Measurements from ENCODE around the gene SDHA. TPM values are rescaled to one million over a fixed set of nuclear protein-coding genes. Genes with fewer than 3 reads are reported as not detected.
"Not testable (repeated sequence)": the region's sequence is repeated elsewhere in the genome, so short reads cannot be mapped to it uniquely, and the experiment has no call there.

Gene SDHA
- total RNA-seq, 1 donor: 92.6 TPM

- H3K4me3 ChIP-seq (ENCODE audit: low read depth, low read length): no peak overlapping the region
- no peak for TF ChIP-seq CTCF (IDR thresholded peaks at IDR 0.05; ENCODE audit: insufficient read depth, low read length)
- no peak for DNase-seq (ENCODE audit: low read depth)
These were observed 5.7 kb downstream of the SDHA start for GRCh38 chr5:223791-224190.

GRCh38 chr5:225334-225733 is 7.2 kb downstream of the SDHA start:
- TF ChIP-seq CTCF (IDR thresholded peaks at IDR 0.05; ENCODE audit: insufficient read depth, low read length): no peak
- no peak overlapping the region for H3K4me3 ChIP-seq (ENCODE audit: low read depth, low read length)
- no peak for DNase-seq (ENCODE audit: low read depth)

DNA sequence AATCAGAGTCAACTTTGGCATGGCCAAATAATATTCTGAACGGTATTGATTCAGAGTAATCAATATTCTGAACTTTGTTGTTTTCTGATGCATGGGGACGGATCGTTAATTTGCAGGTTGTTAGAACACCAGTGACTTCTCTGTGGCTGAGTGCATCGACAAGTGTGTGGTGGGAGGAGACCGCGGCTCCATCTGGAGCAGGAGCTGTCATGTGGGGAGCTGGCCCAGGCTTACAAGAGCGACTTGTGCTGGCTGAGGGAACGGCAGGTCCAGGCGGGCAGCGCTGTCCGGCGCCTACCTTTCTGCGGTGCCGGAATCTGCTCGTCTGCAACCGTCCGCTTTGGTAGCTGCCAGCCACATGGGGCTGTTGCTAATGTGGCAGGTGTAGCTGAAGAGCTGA is 9.3 kb downstream of the SDHA start:
- DNase-seq (ENCODE audit: low read depth); H3K4me3 ChIP-seq (ENCODE audit: low read depth, low read length): not testable (repeated sequence)

DNA sequence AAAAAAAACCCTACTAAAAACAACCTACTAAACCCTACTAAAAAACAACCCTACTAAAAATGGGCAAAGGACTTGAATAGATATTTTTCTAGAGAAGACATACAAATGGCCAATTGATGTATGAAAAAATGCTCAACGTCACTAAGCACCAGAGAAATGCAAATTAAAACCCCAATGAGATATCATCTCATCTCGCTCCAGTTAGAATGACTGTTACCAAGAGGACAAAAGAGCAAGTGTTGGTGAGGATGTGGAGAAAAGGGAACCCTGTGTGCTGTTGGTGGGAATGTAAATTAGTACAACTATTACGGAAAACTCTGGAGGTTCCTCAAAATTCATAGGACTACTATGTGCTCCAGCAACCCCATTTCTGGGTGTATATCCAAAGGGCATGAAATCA is 10.8 kb downstream of the SDHA start:
- H3K4me3 ChIP-seq (ENCODE audit: low read depth, low read length): no peak overlapping the region
- DNase-seq (ENCODE audit: low read depth): no peak
- no peak for TF ChIP-seq CTCF (IDR thresholded peaks at IDR 0.05; ENCODE audit: insufficient read depth, low read length)

GRCh38 chr5:230711-231110 is 12.6 kb downstream of the SDHA start:
- TF ChIP-seq CTCF (IDR thresholded peaks at IDR 0.05; ENCODE audit: insufficient read depth, low read length): no peak
- no peak for DNase-seq (ENCODE audit: low read depth)
- no peak overlapping the region for H3K4me3 ChIP-seq (ENCODE audit: low read depth, low read length)

DNA sequence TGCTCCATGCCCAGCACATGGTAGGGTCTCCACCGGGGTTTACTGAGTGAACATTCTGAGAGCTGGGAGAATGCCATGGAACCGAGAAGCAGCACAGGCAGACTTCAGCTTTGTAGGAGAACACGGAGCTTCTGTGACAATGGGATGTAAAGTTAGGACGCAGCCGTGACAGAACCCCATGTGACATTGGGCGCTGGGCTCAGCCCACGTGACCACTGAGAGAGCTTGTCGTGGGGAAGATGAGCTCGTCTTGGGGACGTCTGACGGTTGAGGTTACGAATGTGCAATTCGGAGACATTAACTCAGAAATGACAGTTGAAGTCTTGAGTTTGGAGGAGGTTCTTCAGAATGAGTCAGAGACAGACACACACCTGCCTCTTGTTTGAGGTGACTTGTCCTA is 13.5 kb downstream of the SDHA start:
- H3K4me3 ChIP-seq (ENCODE audit: low read depth, low read length): no peak overlapping the region
- no peak for TF ChIP-seq CTCF (IDR thresholded peaks at IDR 0.05; ENCODE audit: insufficient read depth, low read length)
- no peak for DNase-seq (ENCODE audit: low read depth)

GRCh38 chr5:233426-233825 is 15.3 kb downstream of the SDHA start:
- not testable (repeated sequence) for DNase-seq (ENCODE audit: low read depth); H3K4me3 ChIP-seq (ENCODE audit: low read depth, low read length)

DNA sequence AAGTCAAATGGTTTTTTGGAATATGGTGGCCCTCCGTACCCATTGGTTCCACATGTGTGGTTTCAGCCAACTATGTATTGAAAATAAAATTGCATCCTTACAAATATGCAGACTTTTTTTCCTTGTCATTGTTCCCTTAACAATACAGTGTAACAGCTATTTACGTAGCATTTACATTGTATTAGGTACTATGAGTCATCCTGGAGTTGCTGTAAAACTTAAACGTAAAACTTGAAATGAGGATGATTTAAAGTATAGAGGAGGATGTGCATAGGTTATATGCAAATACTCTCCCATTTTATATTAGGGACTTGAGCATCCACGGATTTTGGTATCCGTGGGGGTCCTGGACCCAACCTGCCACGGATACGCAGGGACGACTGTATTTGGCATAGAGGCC is 16.3 kb downstream of the SDHA start:
- no peak for DNase-seq (ENCODE audit: low read depth)
- H3K4me3 ChIP-seq (ENCODE audit: low read depth, low read length): no peak overlapping the region
- TF ChIP-seq CTCF (IDR thresholded peaks at IDR 0.05; ENCODE audit: insufficient read depth, low read length): no peak

GRCh38 chr5:235527-235926 is 17.4 kb downstream of the SDHA start:
- DNase-seq (ENCODE audit: low read depth); H3K4me3 ChIP-seq (ENCODE audit: low read depth, low read length): not testable (repeated sequence)

- DNase-seq (ENCODE audit: low read depth): not testable (repeated sequence)
These were observed 19.8 kb downstream of the SDHA start for GRCh38 chr5:237931-238330.

GRCh38 chr5:240550-240949 is 22.4 kb downstream of the SDHA start:
- DNase-seq (ENCODE audit: low read depth); H3K4me3 ChIP-seq (ENCODE audit: low read depth, low read length): not testable (repeated sequence)

More at GRCh38 chr5:237931-238330, 19.8 kb downstream of the SDHA start:
- H3K4me3 ChIP-seq (ENCODE audit: low read depth, low read length): not testable (repeated sequence)

- DNase-seq (ENCODE audit: low read depth): not testable (repeated sequence)
These were observed 23.0 kb downstream of the SDHA start for GRCh38 chr5:241045-241669.

More at GRCh38 chr5:241045-241669, 23.0 kb downstream of the SDHA start:
- not testable (repeated sequence) for H3K4me3 ChIP-seq (ENCODE audit: low read depth, low read length)
